Tracheal epithelial cell (primary cell): ENCODE results near the gene BAG5. TPM values are rescaled to one million over a fixed set of nuclear protein-coding genes. Genes with fewer than 3 reads are reported as not detected.

Experiments used
- total RNA-seq: library from RNA; depleted of rRNA; stranded (reverse); fragments of >200 nt; gene quantifications from 2 replicates; pipeline ENCODE4 v1.2.1, GENCODE V29; 2014

The BAG5 gene, protein sequence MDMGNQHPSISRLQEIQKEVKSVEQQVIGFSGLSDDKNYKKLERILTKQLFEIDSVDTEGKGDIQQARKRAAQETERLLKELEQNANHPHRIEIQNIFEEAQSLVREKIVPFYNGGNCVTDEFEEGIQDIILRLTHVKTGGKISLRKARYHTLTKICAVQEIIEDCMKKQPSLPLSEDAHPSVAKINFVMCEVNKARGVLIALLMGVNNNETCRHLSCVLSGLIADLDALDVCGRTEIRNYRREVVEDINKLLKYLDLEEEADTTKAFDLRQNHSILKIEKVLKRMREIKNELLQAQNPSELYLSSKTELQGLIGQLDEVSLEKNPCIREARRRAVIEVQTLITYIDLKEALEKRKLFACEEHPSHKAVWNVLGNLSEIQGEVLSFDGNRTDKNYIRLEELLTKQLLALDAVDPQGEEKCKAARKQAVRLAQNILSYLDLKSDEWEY
- total RNA-seq: 34.2 and 39.0 TPM in 2 replicates

DNA sequence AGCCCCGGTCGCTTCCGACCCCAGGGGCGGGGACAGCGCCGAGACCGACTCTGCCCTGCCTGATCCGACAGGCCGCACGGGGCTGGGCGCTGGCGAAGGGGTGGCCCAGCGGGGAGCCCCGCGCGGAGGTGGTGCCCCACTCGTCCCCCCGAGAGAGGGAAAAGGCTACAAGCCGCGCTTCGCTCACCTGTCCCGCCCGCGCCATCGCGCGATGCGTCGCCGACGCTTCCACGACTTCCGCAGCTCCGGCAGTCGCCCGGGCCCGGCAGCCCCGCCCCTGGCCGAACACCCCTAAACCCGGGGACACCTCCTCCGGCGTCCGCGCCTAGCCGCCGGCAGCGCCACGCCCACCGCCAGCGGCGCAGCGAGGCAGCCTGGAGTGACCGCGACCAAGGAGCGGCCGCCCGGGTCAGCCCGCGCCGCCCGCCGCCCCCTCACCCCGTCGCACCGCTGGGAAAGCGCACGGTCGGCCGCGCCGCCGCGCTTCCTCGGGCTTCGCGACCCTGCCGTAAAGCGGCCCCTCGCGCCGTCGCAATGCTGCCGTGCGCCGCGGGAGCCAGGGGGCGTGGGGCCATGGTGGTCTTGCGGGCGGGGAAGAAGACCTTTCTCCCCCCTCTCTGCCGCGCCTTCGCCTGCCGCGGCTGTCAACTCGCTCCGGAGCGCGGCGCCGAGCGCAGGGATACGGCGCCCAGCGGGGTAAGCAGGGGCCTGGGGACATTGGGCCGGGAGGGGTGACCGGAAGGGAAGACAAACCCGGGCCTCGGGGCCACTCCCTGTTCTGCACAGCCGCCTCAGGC, at the start of gene BAG5, which contains the start of gene COA8:
TSS of gene BAG5 (minus strand) at position 229 of the 797 bp plus-strand sequence. CDS start 1,493 bp downstream, outside the sequence.
TSS of gene COA8 (plus strand) at position 532 of the 797 bp plus-strand sequence. CDS start at position 574, 42 bp downstream.

DNA sequence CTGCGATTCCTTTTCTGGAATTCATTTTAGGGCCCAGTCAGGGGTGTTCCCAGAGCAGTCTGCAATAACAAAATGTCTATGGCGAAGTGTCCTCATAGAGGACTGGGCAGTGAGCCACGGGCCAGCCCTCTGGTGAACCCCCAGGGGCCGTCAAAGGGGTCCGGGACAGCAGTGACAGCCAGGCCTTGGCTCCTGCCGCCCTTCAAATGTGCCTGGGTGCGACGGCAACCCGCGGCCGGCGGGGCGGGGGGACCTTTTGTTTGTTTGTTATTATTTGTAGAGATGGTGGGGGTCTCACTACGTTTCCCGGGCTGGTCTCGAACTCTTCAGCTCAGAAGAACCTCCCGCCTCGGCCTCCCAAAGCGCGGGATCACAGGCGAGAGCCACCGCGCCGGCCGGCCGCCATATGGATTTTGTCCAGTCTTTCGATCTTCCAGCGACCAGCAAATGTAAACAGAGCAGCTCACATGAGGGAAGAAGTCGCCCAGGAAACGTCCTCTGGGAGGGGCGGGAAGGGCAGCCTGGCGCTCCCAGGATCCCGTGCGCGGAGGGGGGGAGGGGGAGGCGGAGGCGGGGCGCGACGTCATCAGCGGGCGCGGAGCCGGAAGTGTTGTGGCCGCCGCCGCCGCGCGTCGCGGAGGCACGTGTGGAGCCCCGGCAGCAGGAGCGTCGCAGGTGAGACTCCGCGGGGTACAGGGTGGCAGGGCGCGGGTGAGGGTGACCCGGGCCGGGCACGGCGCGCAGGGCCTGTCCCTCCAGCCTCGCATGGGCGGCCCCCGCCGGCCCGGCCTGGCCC, 33.7 kb downstream of the BAG5 start, which contains the start of gene TRMT61A:
TSS of gene TRMT61A (plus strand) at position 610 of the 796 bp plus-strand sequence. CDS start 783 bp downstream, outside the sequence.

DNA sequence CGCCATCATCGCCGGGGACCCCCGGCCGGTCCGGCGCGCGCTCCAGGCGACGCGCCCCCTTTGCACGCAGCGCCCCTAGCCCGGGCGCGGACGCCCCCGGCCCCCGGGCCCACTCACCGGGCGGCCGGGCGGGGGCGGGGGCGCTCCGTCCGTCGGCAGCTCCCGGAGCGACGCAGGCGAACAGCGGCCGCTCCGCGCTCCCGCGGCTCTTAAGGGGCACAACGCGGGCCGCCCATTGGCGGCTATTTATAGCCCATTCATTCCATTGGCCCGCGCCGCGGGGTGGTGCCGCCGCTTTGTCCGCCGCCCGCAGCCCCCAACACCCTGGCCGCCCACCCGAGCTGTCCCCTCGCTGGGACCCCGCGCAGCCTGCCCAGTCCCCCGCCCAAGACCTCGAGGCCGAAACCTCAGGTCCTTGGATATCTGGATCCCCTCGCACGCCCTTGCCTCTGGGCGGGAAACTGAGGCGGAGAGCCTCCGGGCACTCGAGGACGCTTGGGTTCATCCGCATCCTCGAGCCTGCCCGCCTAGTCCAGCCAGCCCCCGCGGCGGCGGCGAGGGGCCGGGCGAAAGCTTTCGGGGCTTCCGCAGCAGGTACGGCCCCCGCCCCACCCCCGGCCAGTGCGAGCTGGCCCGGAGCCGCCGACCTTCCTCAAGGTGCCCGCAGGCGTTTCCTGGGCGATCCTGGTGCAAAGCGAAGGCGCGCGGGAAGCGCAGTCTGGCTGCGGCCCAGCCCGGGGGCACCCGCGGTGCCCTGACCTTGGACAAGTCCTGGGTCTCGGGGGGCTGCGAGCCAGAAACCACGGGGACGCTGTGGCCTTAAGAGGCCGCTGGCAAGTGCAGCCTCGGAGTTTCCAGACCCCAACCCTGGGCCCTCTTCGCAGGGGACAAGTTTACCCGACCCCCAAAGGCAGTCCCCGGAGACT, 39.5 kb downstream of the BAG5 start, which contains the start of gene CKB:
TSS of gene CKB (minus strand) at position 182 of the 926 bp plus-strand sequence. CDS start 337 bp downstream, outside the sequence.

Other genes starting within 250 kb of the BAG5 start
- 85.5 and 116 TPM in 2 replicates for gene EIF5, start 228.4 kb downstream of the BAG5 start, total RNA-seq
- 51.4 and 70.6 TPM in 2 replicates for gene MARK3, start 177.2 kb downstream of the BAG5 start, total RNA-seq
- gene CKB, start 39.8 kb downstream of the BAG5 start, total RNA-seq: 33.5 and 34.5 TPM in 2 replicates
- gene TRMT61A, start 33.5 kb downstream of the BAG5 start, total RNA-seq: 11.3 and 12.8 TPM in 2 replicates
- 25.1 and 36.2 TPM in 2 replicates for gene COA8, start 303 bp upstream of the BAG5 start, total RNA-seq
- 126 and 147 TPM in 2 replicates for gene KLC1, start 66.6 kb upstream of the BAG5 start, total RNA-seq
- gene XRCC3, start 152.8 kb upstream of the BAG5 start, total RNA-seq: 8.4 and 16.0 TPM in 2 replicates
- 77.8 and 94.8 TPM in 2 replicates for gene ZFYVE21, start 153.2 kb upstream of the BAG5 start, total RNA-seq